ENCODE results near the gene TFRC.
"Not testable (repeated sequence)": the region's sequence is repeated elsewhere in the genome, so short reads cannot be mapped to it uniquely, and the experiment has no call there.

The TFRC gene

GRCh38 chr3:196111939-196112386 is 30.1 kb upstream of the TFRC start:
- Histone ChIP-seq H3K36me3 (ENCODE audit: control insufficient read depth, insufficient read depth, low read length) (no peaks in the 10 kb centered on the region), H3K9me3 (ENCODE audit: control insufficient read depth, low read length) (no peaks in the 10 kb centered on the region), H3K4me1 (ENCODE audit: control insufficient read depth, insufficient read depth, low read length, poor library complexity, severe bottlenecking) (no peaks in the 10 kb centered on the region), H3K4me3 (ENCODE audit: extremely low read depth, insufficient read depth, low read length, poor library complexity, severe bottlenecking) (no peak overlapping the region), H3K27ac (ENCODE audit: low read depth, low read length, severe bottlenecking) (no peak overlapping the region)
- 91 to 100% methylated on average over 1 to 5 of the region's 7 CpGs for WGBS, 2 experiments (ENCODE audit: insufficient coverage in 2 of 2)

DNA sequence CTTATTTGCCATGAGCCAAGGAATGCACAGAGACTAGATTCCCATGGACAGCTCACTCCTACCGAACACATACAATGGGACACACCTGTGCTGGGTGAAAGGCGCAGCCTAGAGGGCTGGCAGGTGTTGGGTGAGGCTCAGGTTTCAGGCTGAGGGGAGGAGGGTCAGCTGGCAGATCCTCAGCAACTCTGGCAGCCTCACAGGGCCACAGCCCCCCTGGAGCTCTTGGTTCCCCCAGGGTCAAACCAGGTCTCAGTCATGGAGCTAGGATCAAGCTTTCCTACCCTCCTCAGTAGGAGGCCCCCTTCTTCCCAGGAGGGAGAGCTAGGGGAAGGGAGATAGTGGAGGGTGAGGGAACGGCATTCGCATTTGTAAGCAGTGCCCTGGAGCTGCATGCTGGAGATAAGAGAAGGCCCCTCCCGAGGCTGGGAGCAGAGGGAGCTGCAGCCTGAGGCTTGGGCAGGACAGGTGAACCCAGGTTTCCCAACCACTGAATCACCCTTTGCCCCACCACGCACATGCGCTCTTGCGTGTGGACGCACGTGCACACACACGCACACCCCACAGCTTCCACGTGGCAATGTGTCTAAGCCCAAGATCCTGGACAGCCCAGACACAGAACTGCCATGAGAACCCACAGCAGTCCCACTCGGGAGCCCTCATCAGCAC is 26.3 kb upstream of the TFRC start:
- Histone ChIP-seq H3K9me3 (ENCODE audit: control insufficient read depth, low read length) (no peaks in the 10 kb centered on the region), H3K27ac (ENCODE audit: low read depth, low read length, severe bottlenecking) (no peak overlapping the region), H3K4me1 (ENCODE audit: control insufficient read depth, insufficient read depth, low read length, poor library complexity, severe bottlenecking) (no peaks in the 10 kb centered on the region), H3K36me3 (ENCODE audit: control insufficient read depth, insufficient read depth, low read length) (no peaks in the 10 kb centered on the region), H3K4me3 (ENCODE audit: extremely low read depth, insufficient read depth, low read length, poor library complexity, severe bottlenecking) (no peak overlapping the region)
- WGBS, 2 experiments (ENCODE audit: insufficient coverage in 2 of 2) = 72 to 78% methylated on average over 9 to 11 of the region's 13 CpGs

- not testable (repeated sequence) for H3K4me3 ChIP-seq (ENCODE audit: extremely low read depth, insufficient read depth, low read length, poor library complexity, severe bottlenecking); H3K36me3 ChIP-seq (ENCODE audit: control insufficient read depth, insufficient read depth, low read length); H3K9me3 ChIP-seq (ENCODE audit: control insufficient read depth, low read length); H3K27ac ChIP-seq (ENCODE audit: low read depth, low read length, severe bottlenecking); H3K4me1 ChIP-seq (ENCODE audit: control insufficient read depth, insufficient read depth, low read length, poor library complexity, severe bottlenecking)
- 84 to 96% methylated on average over 11 to 12 of the region's 12 CpGs for WGBS, 2 experiments (ENCODE audit: insufficient coverage in 2 of 2)
Observed at GRCh38 chr3:196104707-196105106, 22.8 kb upstream of the TFRC start.

DNA sequence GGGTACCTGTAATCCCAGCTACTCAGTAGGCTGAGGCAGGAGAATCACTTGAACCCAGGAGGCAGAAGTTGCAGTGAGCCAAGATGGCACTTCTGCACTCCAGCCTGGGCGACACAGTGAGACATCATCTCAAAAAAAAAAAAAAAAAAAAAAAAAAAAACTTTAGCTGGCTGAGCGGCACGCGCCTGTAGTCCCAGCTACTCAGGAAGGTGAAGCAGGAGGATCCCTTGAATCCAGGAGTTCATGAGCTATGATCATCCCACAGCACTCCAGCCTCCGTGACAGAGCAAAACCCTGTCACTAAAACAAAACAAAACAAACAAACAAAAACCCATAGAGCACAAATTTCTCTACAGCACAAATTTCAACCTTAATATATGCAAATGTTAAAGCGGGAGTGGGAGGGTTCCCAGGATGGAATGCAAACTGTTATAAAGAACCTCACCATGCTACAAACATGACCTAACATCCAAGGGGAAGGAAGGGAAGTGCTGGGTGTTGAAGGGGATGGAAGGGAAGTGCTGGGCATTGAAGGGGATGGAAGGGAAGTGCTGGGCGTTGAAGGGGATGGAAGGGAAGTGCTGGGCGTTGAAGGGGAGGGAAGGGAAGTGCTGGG is 16.6 kb upstream of the TFRC start:
- H3K9me3 ChIP-seq (ENCODE audit: control insufficient read depth, low read length); H3K27ac ChIP-seq (ENCODE audit: low read depth, low read length, severe bottlenecking); H3K4me1 ChIP-seq (ENCODE audit: control insufficient read depth, insufficient read depth, low read length, poor library complexity, severe bottlenecking); H3K36me3 ChIP-seq (ENCODE audit: control insufficient read depth, insufficient read depth, low read length); H3K4me3 ChIP-seq (ENCODE audit: extremely low read depth, insufficient read depth, low read length, poor library complexity, severe bottlenecking): not testable (repeated sequence)
- WGBS, 2 experiments (ENCODE audit: insufficient coverage in 2 of 2) = no CpG with 5 or more reads among the region's 8 CpGs

DNA sequence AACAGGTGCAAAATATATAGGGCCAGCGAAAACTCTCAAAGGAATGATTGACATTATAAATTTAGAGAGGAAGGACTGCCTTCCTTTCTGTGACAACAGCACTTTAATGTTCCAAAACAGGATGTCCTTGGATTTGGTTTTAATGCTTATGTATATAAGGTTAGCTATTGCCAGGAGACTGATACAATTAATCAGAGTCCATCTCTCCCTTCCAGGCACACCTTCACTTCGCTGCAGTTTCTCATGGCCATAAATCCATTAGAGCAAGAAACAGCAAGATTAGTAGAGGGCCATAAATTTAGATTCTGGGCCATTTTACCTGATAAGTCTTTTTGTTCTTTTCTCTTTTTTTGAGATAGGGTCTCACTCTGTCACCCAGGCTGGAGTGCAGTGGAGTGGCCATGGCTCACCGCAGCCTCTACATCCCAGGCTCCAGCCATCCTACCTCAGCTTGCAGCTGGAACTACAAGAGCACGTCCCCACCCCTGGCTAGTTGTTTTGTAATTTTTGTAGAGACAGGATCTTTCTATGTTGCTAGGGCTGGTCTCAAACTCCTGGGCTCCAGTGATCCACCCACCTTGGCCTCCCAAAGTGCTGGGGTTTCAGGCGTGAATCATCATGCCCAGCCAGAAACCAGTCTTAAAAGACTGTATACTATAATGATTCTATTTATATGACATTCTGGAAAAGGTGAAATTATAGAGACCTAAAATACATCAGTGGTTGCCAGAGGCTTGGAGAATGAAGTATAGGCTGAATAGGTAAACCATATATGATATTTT is 15.7 kb upstream of the TFRC start:
- Histone ChIP-seq H3K27ac (ENCODE audit: low read depth, low read length, severe bottlenecking) (no peak overlapping the region), H3K4me3 (ENCODE audit: extremely low read depth, insufficient read depth, low read length, poor library complexity, severe bottlenecking) (no peak overlapping the region), H3K9me3 (ENCODE audit: control insufficient read depth, low read length) (no peaks in the 10 kb centered on the region), H3K4me1 (ENCODE audit: control insufficient read depth, insufficient read depth, low read length, poor library complexity, severe bottlenecking) (no peaks in the 10 kb centered on the region), H3K36me3 (ENCODE audit: control insufficient read depth, insufficient read depth, low read length) (no peaks in the 10 kb centered on the region)
- WGBS, 2 experiments (ENCODE audit: insufficient coverage in 2 of 2) = 94% methylated on average over 2 of the region's 5 CpGs; no CpG with 5 or more reads in 1 of the 2 experiments

DNA sequence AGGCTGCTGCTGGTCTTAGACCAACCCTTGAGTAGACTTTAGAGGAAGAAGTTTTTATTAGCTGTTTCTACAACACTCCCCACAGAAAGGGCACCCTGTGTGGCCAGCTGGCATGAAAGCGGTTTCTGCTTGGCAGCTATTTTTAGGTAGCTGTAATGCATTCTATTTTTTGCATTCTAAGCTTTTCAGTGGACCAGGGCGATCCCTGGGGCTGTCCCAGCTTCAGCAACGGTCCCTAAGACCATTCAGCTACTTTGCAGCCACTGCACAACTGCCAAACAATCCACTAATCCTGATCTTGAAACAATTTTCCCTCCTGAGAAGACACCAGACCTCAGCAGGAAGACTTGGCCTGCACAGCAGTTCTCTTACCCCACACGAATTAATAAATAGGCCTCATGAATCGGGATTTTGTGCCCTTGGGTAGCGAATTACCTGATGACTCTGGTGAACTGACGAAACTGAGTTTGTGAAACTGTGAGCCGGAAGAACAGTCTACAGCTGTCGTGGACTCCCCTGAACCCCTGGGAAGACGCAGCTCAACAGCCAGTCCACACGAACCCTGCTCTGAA is 14.6 kb upstream of the TFRC start:
- WGBS, 2 experiments (ENCODE audit: insufficient coverage in 2 of 2) = 88 to 91% methylated on average over 11 of the region's 11 CpGs
- Histone ChIP-seq H3K9me3 (ENCODE audit: control insufficient read depth, low read length) (no peaks in the 10 kb centered on the region), H3K27ac (ENCODE audit: low read depth, low read length, severe bottlenecking) (no peak overlapping the region), H3K36me3 (ENCODE audit: control insufficient read depth, insufficient read depth, low read length) (no peaks in the 10 kb centered on the region), H3K4me1 (ENCODE audit: control insufficient read depth, insufficient read depth, low read length, poor library complexity, severe bottlenecking) (no peaks in the 10 kb centered on the region), H3K4me3 (ENCODE audit: extremely low read depth, insufficient read depth, low read length, poor library complexity, severe bottlenecking) (no peak overlapping the region)

DNA sequence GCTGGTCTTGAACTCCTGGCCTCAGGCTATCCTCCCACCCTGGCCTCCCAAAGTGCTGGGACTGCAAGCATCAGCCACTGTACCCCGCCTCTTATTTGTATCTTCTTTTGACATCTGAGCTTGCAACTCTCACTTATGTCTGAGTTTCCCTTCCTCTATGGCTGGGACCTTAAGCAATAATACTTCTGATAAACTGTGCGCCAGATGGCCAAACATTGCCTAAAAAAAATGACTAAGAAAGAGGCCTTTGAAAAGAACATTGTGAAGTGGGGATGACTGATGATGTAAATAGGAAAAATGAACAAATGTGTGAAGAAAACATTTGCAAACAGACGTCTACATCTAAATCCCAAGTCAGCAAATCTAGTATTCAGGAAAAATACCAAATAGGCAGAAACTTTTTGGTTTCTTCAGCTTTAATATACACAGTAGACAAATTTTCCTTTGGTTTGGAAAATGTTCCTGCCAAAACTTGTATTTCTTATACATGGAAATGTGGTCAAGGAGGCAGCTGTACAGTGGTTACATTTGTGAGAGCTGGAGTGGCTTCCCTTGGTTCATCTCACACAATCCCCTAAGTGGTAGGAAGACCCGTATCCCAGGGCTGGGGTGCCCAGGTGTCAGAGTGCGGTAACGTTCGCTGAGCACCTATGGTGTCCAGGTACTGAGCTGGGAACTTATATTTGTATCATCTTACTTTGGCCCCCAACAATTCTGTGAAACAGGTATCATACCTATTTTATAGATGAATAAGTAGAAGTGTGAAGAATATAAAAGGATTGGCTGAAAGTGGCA is 11.6 kb upstream of the TFRC start:
- no peaks in the 10 kb centered on the region for H3K36me3 ChIP-seq (ENCODE audit: control insufficient read depth, insufficient read depth, low read length)
- H3K27ac ChIP-seq (ENCODE audit: low read depth, low read length, severe bottlenecking) = no peak overlapping the region
- no peaks in the 10 kb centered on the region for H3K4me1 ChIP-seq (ENCODE audit: control insufficient read depth, insufficient read depth, low read length, poor library complexity, severe bottlenecking)
- no peak overlapping the region for H3K4me3 ChIP-seq (ENCODE audit: extremely low read depth, insufficient read depth, low read length, poor library complexity, severe bottlenecking)
- no peaks in the 10 kb centered on the region for H3K9me3 ChIP-seq (ENCODE audit: control insufficient read depth, low read length)
- 77 to 78% methylated on average over 2 to 3 of the region's 7 CpGs for WGBS, 2 experiments (ENCODE audit: insufficient coverage in 2 of 2)

- Histone ChIP-seq H3K9me3 (ENCODE audit: control insufficient read depth, low read length) (no peaks in the 10 kb centered on the region), H3K4me1 (ENCODE audit: control insufficient read depth, insufficient read depth, low read length, poor library complexity, severe bottlenecking) (no peaks in the 10 kb centered on the region), H3K4me3 (ENCODE audit: extremely low read depth, insufficient read depth, low read length, poor library complexity, severe bottlenecking) (no peak overlapping the region), H3K36me3 (ENCODE audit: control insufficient read depth, insufficient read depth, low read length) (no peaks in the 10 kb centered on the region), H3K27ac (ENCODE audit: low read depth, low read length, severe bottlenecking) (no peak overlapping the region)
- 33 to 38% methylated on average over 1 of the region's 5 CpGs for WGBS, 2 experiments (ENCODE audit: insufficient coverage in 2 of 2)
Observed at GRCh38 chr3:196087906-196088305, 6.0 kb upstream of the TFRC start.

GRCh38 chr3:196082619-196082971 is 705 bp upstream of the TFRC start:
- Histone ChIP-seq H3K9me3 (ENCODE audit: control insufficient read depth, low read length) (no peaks in the 10 kb centered on the region), H3K4me3 (ENCODE audit: extremely low read depth, insufficient read depth, low read length, poor library complexity, severe bottlenecking) (peak overlapping the region; percentile 86), H3K27ac (ENCODE audit: low read depth, low read length, severe bottlenecking) (no peak overlapping the region), H3K4me1 (ENCODE audit: control insufficient read depth, insufficient read depth, low read length, poor library complexity, severe bottlenecking) (peaks cover 6% of the 10 kb centered on the region), H3K36me3 (ENCODE audit: control insufficient read depth, insufficient read depth, low read length) (peaks cover 2% of the 10 kb centered on the region)
- 100% methylated on average over 4 of the region's 6 CpGs; no CpG with 5 or more reads in 1 of the 2 experiments for WGBS, 2 experiments (ENCODE audit: insufficient coverage in 2 of 2)
